Mesenchymal stem cell (in vitro differentiated cells and primary cell): ENCODE measurements around the gene SLC29A3. TPM values are rescaled to one million over a fixed set of nuclear protein-coding genes. Genes with fewer than 3 reads are reported as not detected.

Experiments
- DNase-seq: peaks from one replicate; pipeline ENCODE4 v3.0.0-alpha.2; 2013
- H2AFZ ChIP-seq: one replicate; pipeline ENCODE4 v1.6.1; 2013; ENCODE audit warnings: low read depth, mild to moderate bottlenecking, control low read depth, inconsistent platforms, low read length, moderate library complexity
- H2AK5ac ChIP-seq: 2 replicates; pipeline ENCODE4 v1.6.1; 2013; ENCODE audit warnings: low read length, moderate library complexity, mild to moderate bottlenecking, inconsistent platforms; ENCODE audit not compliant: severe bottlenecking
- H2BK120ac ChIP-seq: one replicate; pipeline ENCODE4 v1.6.1; 2013; ENCODE audit warnings: low read depth, mild to moderate bottlenecking, inconsistent platforms, low read length, moderate library complexity
- H2BK12ac ChIP-seq, 2 experiments: one replicate each; pipeline ENCODE4 v1.6.1; 2013; ENCODE audit warnings: inconsistent platforms in 2 of 2, low read length in 2 of 2, mild to moderate bottlenecking in 2 of 2, moderate library complexity in 2 of 2, control low read depth in 1 of 2
- H2BK15ac ChIP-seq: one replicate; pipeline ENCODE4 v1.6.1; 2013; ENCODE audit warnings: mild to moderate bottlenecking, low read depth, inconsistent platforms; ENCODE audit not compliant: poor library complexity, severe bottlenecking
- H2BK5ac ChIP-seq: 2 replicates; pipeline ENCODE4 v1.6.1; 2013; ENCODE audit warnings: low read depth, mild to moderate bottlenecking, low read length, control low read depth, inconsistent platforms; ENCODE audit not compliant: poor library complexity, severe bottlenecking
- H3K14ac ChIP-seq, 2 experiments: one replicate each; pipeline ENCODE4 v1.6.1; 2013; ENCODE audit warnings: inconsistent platforms in 2 of 2, low read length in 2 of 2, control low read depth in 1 of 2, mild to moderate bottlenecking in 1 of 2, moderate library complexity in 1 of 2
- H3K18ac ChIP-seq, 2 experiments: one replicate each; pipeline ENCODE4 v1.6.1; 2013; ENCODE audit warnings: inconsistent platforms in 2 of 2, low read length in 2 of 2, control low read depth in 1 of 2, low read depth in 1 of 2, mild to moderate bottlenecking in 1 of 2
- H3K23ac ChIP-seq, 2 experiments: one replicate each; pipeline ENCODE4 v1.6.1; 2013; ENCODE audit warnings: inconsistent platforms in 2 of 2, low read length in 2 of 2, mild to moderate bottlenecking in 2 of 2, moderate library complexity in 2 of 2, control low read depth in 1 of 2
- H3K27ac ChIP-seq: 2 replicates; pipeline ENCODE4 v1.5.1; 2013; ENCODE audit warnings: mild to moderate bottlenecking, moderate library complexity, low read length, control low read depth, inconsistent platforms; ENCODE audit not compliant: poor library complexity, severe bottlenecking
- H3K27me3 ChIP-seq, 2 experiments: 2 replicates each; pipeline versions ENCODE4 v1.6.1 to v1.7.0; 2013; ENCODE audit warnings: low read length in 2 of 2, mild to moderate bottlenecking in 2 of 2, moderate library complexity in 2 of 2, control low read depth in 1 of 2, inconsistent platforms in 1 of 2; ENCODE audit not compliant: control insufficient read depth in 1 of 2, insufficient read depth in 1 of 2
- H3K36me3 ChIP-seq, 2 experiments: 2 replicates each; pipeline versions ENCODE4 v1.6.1 to v1.7.0; 2013; ENCODE audit warnings: low read length in 2 of 2, control low read depth in 1 of 2, inconsistent platforms in 1 of 2, low read depth in 1 of 2, mild to moderate bottlenecking in 1 of 2; ENCODE audit not compliant: insufficient read depth in 2 of 2, control insufficient read depth in 1 of 2
- H3K4ac ChIP-seq, 2 experiments: one replicate each; pipeline ENCODE4 v1.6.1; 2013; ENCODE audit warnings: inconsistent platforms in 2 of 2, low read length in 2 of 2, mild to moderate bottlenecking in 2 of 2, moderate library complexity in 2 of 2, control low read depth in 1 of 2, low read depth in 1 of 2
- H3K4me1 ChIP-seq: 2 replicates; pipeline ENCODE4 v1.6.1; 2013; ENCODE audit warnings: low read depth, low read length, control low read depth; ENCODE audit not compliant: control insufficient read depth, insufficient read depth
- H3K4me2 ChIP-seq: 2 replicates; pipeline ENCODE4 v1.6.1; 2013; ENCODE audit warnings: low read length, mild to moderate bottlenecking, inconsistent platforms; ENCODE audit not compliant: poor library complexity, severe bottlenecking
- H3K4me3 ChIP-seq, 2 experiments: 2 replicates each; pipeline versions ENCODE4 v1.5.1 to v1.7.0; 2013; ENCODE audit warnings: low read length in 2 of 2, mild to moderate bottlenecking in 2 of 2, control low read depth in 1 of 2, low read depth in 1 of 2; ENCODE audit not compliant: insufficient read depth in 1 of 2
- H3K79me1 ChIP-seq: replicated peaks from 2 replicates; pipeline ENCODE4 v1.6.1; 2013; ENCODE audit warnings: mild to moderate bottlenecking, control low read depth, low read length, inconsistent platforms; ENCODE audit not compliant: poor library complexity, severe bottlenecking
- H3K9ac ChIP-seq: 2 replicates; pipeline ENCODE4 v1.7.0; 2013; ENCODE audit warnings: mild to moderate bottlenecking, low read length, moderate library complexity
- H3K9me3 ChIP-seq: 2 replicates; pipeline ENCODE4 v1.7.0; 2013; ENCODE audit warnings: mild to moderate bottlenecking, low read length; ENCODE audit not compliant: control insufficient read depth
- H4K8ac ChIP-seq: one replicate; pipeline ENCODE4 v1.6.1; 2013; ENCODE audit warnings: inconsistent platforms, mild to moderate bottlenecking, low read length, moderate library complexity
- H4K91ac ChIP-seq: one replicate; pipeline ENCODE4 v1.6.1; 2013; ENCODE audit warnings: mild to moderate bottlenecking, low read length, inconsistent platforms
- WGBS: methylation state at CpG from one replicate; pipeline ENCODE4 v1.1.7; 2013; ENCODE audit warnings: mixed read lengths; 5-methylcytosine and 5-hydroxymethylcytosine counted together
- polyA plus RNA-seq, 2 experiments: library from polyadenylated mRNA; stranded (reverse); fragments of 200-250 nt; gene quantifications; one replicate each; pipeline ENCODE4 v1.2.3, GENCODE V29; 2013

The SLC29A3 gene
- polyA plus RNA-seq (2013, experiment 1 of 2): 2.4 TPM
- 2.1 TPM for polyA plus RNA-seq (2013, experiment 2 of 2)

DNA sequence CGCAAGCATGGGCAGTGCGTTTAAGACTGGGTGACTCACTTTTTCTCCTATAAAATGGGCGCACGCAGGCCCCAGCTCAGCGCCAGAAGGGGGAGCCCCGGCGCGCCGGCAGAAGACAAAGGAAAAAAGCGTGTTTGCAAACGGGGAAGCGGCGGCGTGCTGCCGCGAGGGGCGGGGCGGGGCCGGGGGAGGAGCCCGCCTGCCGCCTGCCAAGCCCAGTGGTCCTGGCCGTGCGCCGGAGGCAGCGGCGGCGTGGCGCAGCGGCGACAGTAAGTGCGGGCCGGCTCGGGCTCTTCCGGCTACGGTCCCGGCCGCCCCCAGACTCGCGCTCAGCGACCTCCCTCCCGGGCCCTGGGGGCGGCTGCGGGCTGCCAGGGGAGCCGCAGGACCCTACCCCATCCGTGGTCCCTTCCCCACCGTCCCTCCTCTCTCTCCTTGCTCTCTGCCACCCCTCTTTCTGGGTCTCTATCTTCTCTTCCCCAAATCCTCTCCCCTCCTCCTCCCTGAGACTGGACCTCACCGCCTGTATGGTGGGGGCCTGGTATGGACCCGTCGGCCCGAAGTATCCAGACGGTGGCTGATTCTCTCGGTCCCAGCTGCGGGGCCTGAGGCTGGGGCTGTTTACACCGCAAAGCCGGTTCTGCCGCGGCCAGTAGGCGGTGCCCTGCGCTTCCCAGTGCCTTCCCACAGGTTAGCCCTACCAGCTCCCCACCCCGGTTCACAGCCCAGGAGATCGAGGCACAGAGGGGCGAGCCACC, at the start of gene SLC29A3:
TSS of gene SLC29A3 (plus strand) at position 218 of the 758 bp plus-strand sequence. CDS start at position 269, 51 bp downstream.
- WGBS: under 1% methylated on average over 49 of the region's 62 CpGs
- H3K4ac ChIP-seq: peak within 1 kb of the TSS in 1 of 2 experiments; percentile 7
- H3K23ac ChIP-seq: no peak within 1 kb of the TSS
- H3K4me2 ChIP-seq: peak within 1 kb of the TSS; percentile 94
- peaks cover 11% of the 10 kb centered on the region for H3K4me1 ChIP-seq
- no peak within 1 kb of the TSS for H2BK120ac ChIP-seq
- peak within 1 kb of the TSS in 1 of 2 experiments; percentile 45 for H2BK12ac ChIP-seq
- H3K14ac ChIP-seq: no peak within 1 kb of the TSS
- H3K18ac ChIP-seq: peak within 1 kb of the TSS; percentile 19 to 43
- peak within 1 kb of the TSS; percentile 35 for H4K8ac ChIP-seq
- H3K36me3 ChIP-seq: peaks cover 0 to 16% of the 10 kb centered on the region in 2 experiments
- peak within 1 kb of the TSS; percentile 91 for H3K9ac ChIP-seq
- H3K79me1 ChIP-seq: no peaks in the 10 kb centered on the region
- H3K9me3 ChIP-seq: no peaks in the 10 kb centered on the region
- DNase-seq: peak; percentile 82
- no peak within 1 kb of the TSS for H3K27ac ChIP-seq
- H3K4me3 ChIP-seq: peak within 1 kb of the TSS; percentile 66 to 91
- H2AK5ac ChIP-seq: peak within 1 kb of the TSS; percentile 27
- peak within 1 kb of the TSS; percentile 73 for H4K91ac ChIP-seq
- H2BK15ac ChIP-seq: peak within 1 kb of the TSS; percentile 46
- H2AFZ ChIP-seq: peak within 1 kb of the TSS; percentile 90
- no peak within 1 kb of the TSS for H2BK5ac ChIP-seq
- H3K27me3 ChIP-seq: peaks cover 0 to 32% of the 10 kb centered on the region in 2 experiments

DNA sequence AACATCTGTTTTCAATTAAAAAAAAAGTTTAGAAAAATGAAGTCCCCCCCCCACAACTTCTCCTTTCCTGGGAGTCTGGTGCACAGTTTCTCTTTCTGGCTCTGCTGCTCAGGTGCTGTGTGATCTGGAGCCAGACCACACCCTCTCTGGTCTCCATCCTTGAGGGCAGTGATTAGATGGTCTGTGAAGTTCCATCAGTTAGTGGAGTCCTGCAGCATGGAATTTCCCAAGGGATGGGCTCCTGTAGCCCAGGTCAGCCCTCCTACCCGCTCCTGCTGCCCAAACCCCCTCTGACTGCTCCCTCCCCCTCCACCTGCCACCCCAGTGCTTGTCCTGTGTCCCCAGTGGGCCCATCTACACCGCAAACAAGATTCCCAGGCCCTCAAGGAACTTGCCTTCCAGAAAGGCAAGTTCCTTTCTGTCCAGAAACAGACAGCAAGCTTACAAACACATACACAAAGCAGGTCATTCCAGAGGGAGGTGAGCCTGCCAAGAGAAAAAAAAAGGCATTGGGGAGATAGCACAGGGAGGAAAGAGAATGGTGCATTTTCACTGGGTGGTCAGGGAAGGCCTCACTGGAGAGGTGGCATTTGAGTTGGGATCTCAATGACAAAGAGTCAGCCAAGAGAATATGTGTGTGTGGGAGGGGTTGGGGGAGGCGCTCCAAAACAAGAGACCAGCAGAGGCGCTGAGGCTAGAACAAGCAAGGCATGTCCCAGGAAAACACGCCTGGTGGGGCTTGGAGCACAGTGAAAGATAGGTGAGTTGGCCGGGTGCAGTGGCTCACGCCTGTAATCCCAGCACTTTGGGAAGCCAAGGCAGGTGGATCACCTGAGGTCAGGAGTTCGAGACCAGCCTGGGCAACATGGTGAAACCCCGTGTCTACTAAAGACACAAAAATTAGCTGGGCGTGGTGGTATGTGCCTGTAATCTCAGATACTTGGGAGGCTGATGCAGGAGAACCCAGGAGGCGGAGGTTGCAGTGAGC, 49.5 kb upstream of the SLC29A3 start:
- Histone ChIP-seq H3K27ac (no peak overlapping the region), H4K8ac (peak overlapping the region; percentile 59), H3K36me3 (no peaks in the 10 kb centered on the region), H3K4me1 (peaks cover 3% of the 10 kb centered on the region), H2BK5ac (no peak overlapping the region), H3K18ac (peak overlapping the region; percentile 64 to 79), H2AK5ac (no peak overlapping the region), H3K79me1 (no peaks in the 10 kb centered on the region), H3K4me2 (no peak overlapping the region), H3K4me3 (no peak overlapping the region), H4K91ac (no peak overlapping the region), H2BK15ac (peak overlapping the region; percentile 95), H3K23ac (no peak overlapping the region), H2BK120ac (no peak overlapping the region), H3K9ac (peak overlapping the region; percentile 29), H3K14ac (peak overlapping the region in 1 of 2 experiments; percentile 58), H3K27me3 (peaks cover 0 to 40% of the 10 kb centered on the region in 2 experiments), H3K4ac (peak overlapping the region in 1 of 2 experiments; percentile 33), H2AFZ (no peak overlapping the region), H3K9me3 (no peaks in the 10 kb centered on the region), H2BK12ac (peak overlapping the region; percentile 56 to 59)
- peak; percentile 51 for DNase-seq
- 52% methylated on average over 10 of the region's 11 CpGs for WGBS

DNA sequence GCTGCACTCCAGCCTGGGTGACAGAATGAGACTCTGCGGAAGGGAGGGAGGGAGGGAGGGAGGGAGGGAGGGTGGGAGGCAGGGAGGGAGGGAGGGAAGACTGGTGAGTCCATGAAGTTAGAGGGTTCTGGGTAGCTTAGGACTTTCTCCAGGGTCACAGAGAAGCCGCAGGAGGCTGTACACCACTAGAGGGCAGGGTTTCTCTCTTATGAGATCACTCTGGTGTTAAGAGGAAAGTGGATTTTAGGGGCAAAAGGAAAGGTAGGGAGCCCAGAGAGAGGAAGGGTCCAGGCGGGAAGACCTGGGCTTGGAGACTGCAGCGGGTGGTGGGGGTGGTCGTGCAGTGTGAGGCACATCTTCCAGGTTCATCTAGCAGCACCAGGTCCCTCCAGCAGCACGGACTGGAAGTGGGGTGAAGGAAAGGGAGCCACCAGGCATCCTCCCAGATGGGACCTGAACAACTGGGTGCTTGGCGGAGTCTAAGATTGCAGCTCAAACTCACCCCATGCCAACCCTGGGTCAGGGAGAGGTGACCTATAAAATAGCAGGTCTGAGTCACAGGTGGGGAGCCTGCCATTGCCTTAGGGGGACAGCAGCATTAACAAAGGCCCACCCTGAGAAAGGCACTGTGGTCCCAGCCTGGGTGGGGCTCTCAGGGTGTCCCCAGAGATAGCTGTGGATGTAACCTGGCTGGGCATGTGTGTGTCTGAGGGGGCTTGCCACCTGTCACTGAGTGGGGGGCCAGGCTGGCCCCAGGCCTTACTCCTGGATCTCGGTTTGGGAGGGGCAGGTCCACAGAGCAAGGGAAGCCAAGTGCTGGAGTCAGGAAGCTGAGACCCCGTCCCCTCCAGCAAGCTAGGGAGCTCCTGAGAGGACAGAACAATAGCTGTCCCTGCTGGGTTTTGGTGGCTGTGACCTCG, 48.5 kb upstream of the SLC29A3 start:
- no peak overlapping the region for H3K4me3 ChIP-seq
- H2BK12ac ChIP-seq: peak overlapping the region in 1 of 2 experiments; percentile 70
- peak overlapping the region; percentile 36 for H4K8ac ChIP-seq
- no peak overlapping the region for H3K4me2 ChIP-seq
- H3K23ac ChIP-seq: no peak overlapping the region
- peaks cover 0 to 34% of the 10 kb centered on the region in 2 experiments for H3K27me3 ChIP-seq
- no peak overlapping the region for H3K27ac ChIP-seq
- no peak overlapping the region for H2AFZ ChIP-seq
- no peaks in the 10 kb centered on the region for H3K36me3 ChIP-seq
- H2BK5ac ChIP-seq: no peak overlapping the region
- DNase-seq: peak; percentile 92
- no peak overlapping the region for H4K91ac ChIP-seq
- peaks cover 9% of the 10 kb centered on the region for H3K4me1 ChIP-seq
- H3K14ac ChIP-seq: peak overlapping the region in 1 of 2 experiments; percentile 89
- peak overlapping the region; percentile 41 for H3K9ac ChIP-seq
- 47% methylated on average over 10 of the region's 10 CpGs for WGBS
- H2BK15ac ChIP-seq: no peak overlapping the region
- H3K18ac ChIP-seq: peak overlapping the region in 1 of 2 experiments; percentile 46
- H3K4ac ChIP-seq: peak overlapping the region in 1 of 2 experiments; percentile 9
- H3K79me1 ChIP-seq: no peaks in the 10 kb centered on the region
- no peak overlapping the region for H2AK5ac ChIP-seq
- H3K9me3 ChIP-seq: no peaks in the 10 kb centered on the region
- H2BK120ac ChIP-seq: no peak overlapping the region
